ENCODE results near the gene OR52W1.

DNA sequence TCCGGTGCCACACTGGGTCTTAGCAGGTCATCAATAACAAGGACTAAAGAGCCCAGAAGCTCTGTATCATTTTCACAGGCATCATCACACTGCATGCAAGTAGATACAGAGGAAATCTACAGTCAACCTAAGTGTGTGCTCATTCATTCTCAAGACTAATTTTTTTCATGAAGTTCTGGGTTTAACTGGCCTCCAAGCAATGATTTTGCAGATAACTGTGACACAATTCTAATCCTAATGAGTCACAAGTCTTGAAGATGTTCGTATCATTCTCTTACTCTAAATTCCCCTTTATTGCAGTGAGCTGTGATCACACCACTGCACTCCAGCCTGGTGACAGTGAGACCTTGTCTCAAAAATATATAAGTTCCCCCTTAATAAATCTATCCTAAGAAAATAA lies 2.5 kb downstream of the OR52W1 start:
- TF ChIP-seq, protein P1, sequence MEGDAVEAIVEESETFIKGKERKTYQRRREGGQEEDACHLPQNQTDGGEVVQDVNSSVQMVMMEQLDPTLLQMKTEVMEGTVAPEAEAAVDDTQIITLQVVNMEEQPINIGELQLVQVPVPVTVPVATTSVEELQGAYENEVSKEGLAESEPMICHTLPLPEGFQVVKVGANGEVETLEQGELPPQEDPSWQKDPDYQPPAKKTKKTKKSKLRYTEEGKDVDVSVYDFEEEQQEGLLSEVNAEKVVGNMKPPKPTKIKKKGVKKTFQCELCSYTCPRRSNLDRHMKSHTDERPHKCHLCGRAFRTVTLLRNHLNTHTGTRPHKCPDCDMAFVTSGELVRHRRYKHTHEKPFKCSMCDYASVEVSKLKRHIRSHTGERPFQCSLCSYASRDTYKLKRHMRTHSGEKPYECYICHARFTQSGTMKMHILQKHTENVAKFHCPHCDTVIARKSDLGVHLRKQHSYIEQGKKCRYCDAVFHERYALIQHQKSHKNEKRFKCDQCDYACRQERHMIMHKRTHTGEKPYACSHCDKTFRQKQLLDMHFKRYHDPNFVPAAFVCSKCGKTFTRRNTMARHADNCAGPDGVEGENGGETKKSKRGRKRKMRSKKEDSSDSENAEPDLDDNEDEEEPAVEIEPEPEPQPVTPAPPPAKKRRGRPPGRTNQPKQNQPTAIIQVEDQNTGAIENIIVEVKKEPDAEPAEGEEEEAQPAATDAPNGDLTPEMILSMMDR (IDR thresholded peaks at IDR 0.05): no peak
- no peak for TF ChIP-seq EZH2 (IDR thresholded peaks at IDR 0.05; ENCODE audit: borderline replicate concordance, insufficient read depth, low read depth, low read length, poor library complexity, severe bottlenecking)
